HG02642 (cell line): ENCODE data around the gene PATJ.
"Not testable (repeated sequence)": the region's sequence is repeated elsewhere in the genome, so short reads cannot be mapped to it uniquely, and the experiment has no call there.

ENCODE experiments used
- ATAC-seq: cut with Tn5 transposase; IDR thresholded peaks from one replicate; pipeline ENCODE4 v1.9.1; 2021; ENCODE audit warnings: mild to moderate bottlenecking; ENCODE audit not compliant: unreplicated experiment, poor library complexity

PATJ gene

GRCh38 chr1:61741711-61742619, at the start of gene PATJ:
Gene PATJ (plus strand): TSS chr1:61742480. CDS start chr1:61762893, 20,413 bp downstream.
- ATAC-seq = peak; percentile 84

GRCh38 chr1:61699911-61700851, 42.1 kb upstream of the PATJ start:
- ATAC-seq = no peak

GRCh38 chr1:61708953-61709907, 33.0 kb upstream of the PATJ start:
- ATAC-seq = no peak

- no peak for ATAC-seq
Measured at GRCh38 chr1:61709908-61710289, 32.4 kb upstream of the PATJ start.

GRCh38 chr1:61711257-61711656, 31.0 kb upstream of the PATJ start:
- ATAC-seq = not testable (repeated sequence)

- ATAC-seq = no peak
Measured at GRCh38 chr1:61711969-61712368, 30.3 kb upstream of the PATJ start.

GRCh38 chr1:61718996-61719663, 23.1 kb upstream of the PATJ start:
- ATAC-seq = not testable (repeated sequence)

GRCh38 chr1:61724506-61724812, 17.8 kb upstream of the PATJ start:
- ATAC-seq = no peak

GRCh38 chr1:61724813-61725694, 17.2 kb upstream of the PATJ start, which contains the start of gene TM2D1:
Gene TM2D1 (minus strand): TSS chr1:61725141. CDS start chr1:61725120, 21 bp downstream.
- ATAC-seq = peak; percentile 100

GRCh38 chr1:61727544-61727943, 14.7 kb upstream of the PATJ start:
- no peak for ATAC-seq

- ATAC-seq = not testable (repeated sequence)
Measured at GRCh38 chr1:61730679-61731078, 11.6 kb upstream of the PATJ start.

GRCh38 chr1:61732726-61733125, 9.6 kb upstream of the PATJ start:
- ATAC-seq = no peak

GRCh38 chr1:61740751-61741700, 1.3 kb upstream of the PATJ start:
- no peak for ATAC-seq

- peak; percentile 70 for ATAC-seq
Measured at GRCh38 chr1:61742620-61743430, 545 bp downstream of the PATJ start.

GRCh38 chr1:61743431-61743705, 1.1 kb downstream of the PATJ start:
- ATAC-seq = no peak

GRCh38 chr1:61743716-61744580, 1.7 kb downstream of the PATJ start:
- no peak for ATAC-seq
